ENCODE data around the gene PTP4A2.

Gene PTP4A2

GRCh38 chr1:31874942-31875341, 63.2 kb downstream of the PTP4A2 start:
- TF ChIP-seq GATA2 (IDR thresholded peaks at IDR 0.05; ENCODE audit: low read depth, low read length): no peak
- TF ChIP-seq GATA3 (IDR thresholded peaks at IDR 0.05; ENCODE audit: low read depth, low read length): no peak

- no peak for TF ChIP-seq GATA2 (IDR thresholded peaks at IDR 0.05; ENCODE audit: low read depth, low read length)
- TF ChIP-seq GATA3 (IDR thresholded peaks at IDR 0.05; ENCODE audit: low read depth, low read length): no peak
Observed at GRCh38 chr1:31872658-31873636, 65.2 kb downstream of the PTP4A2 start.

- no peak for TF ChIP-seq GATA3 (IDR thresholded peaks at IDR 0.05; ENCODE audit: low read depth, low read length)
- no peak for TF ChIP-seq GATA2 (IDR thresholded peaks at IDR 0.05; ENCODE audit: low read depth, low read length)
Observed at GRCh38 chr1:31871703-31872102, 66.5 kb downstream of the PTP4A2 start.

- TF ChIP-seq GATA2 (IDR thresholded peaks at IDR 0.05; ENCODE audit: low read depth, low read length) (no peak), GATA3 (IDR thresholded peaks at IDR 0.05; ENCODE audit: low read depth, low read length) (no peak)
Observed at GRCh38 chr1:31870086-31870736, 68.0 kb downstream of the PTP4A2 start.

- no peak for TF ChIP-seq GATA2 (IDR thresholded peaks at IDR 0.05; ENCODE audit: low read depth, low read length)
Observed at GRCh38 chr1:31869449-31869848, 68.7 kb downstream of the PTP4A2 start.

- TF ChIP-seq GATA2 (IDR thresholded peaks at IDR 0.05; ENCODE audit: low read depth, low read length): no peak
- no peak for TF ChIP-seq GATA3 (IDR thresholded peaks at IDR 0.05; ENCODE audit: low read depth, low read length)
Observed at GRCh38 chr1:31868862-31869261, 69.3 kb downstream of the PTP4A2 start.

- TF ChIP-seq GATA3 (IDR thresholded peaks at IDR 0.05; ENCODE audit: low read depth, low read length) (no peak), GATA2 (IDR thresholded peaks at IDR 0.05; ENCODE audit: low read depth, low read length) (no peak)
Observed at GRCh38 chr1:31867546-31867945, 70.6 kb downstream of the PTP4A2 start.

GRCh38 chr1:31866450-31867032, 71.6 kb downstream of the PTP4A2 start:
- TF ChIP-seq GATA2 (IDR thresholded peaks at IDR 0.05; ENCODE audit: low read depth, low read length): no peak

GRCh38 chr1:31865728-31866449, 72.3 kb downstream of the PTP4A2 start:
- no peak for TF ChIP-seq GATA2 (IDR thresholded peaks at IDR 0.05; ENCODE audit: low read depth, low read length)
- TF ChIP-seq GATA3 (IDR thresholded peaks at IDR 0.05; ENCODE audit: low read depth, low read length): no peak

GRCh38 chr1:31862071-31862470, 76.1 kb downstream of the PTP4A2 start:
- TF ChIP-seq GATA3 (IDR thresholded peaks at IDR 0.05; ENCODE audit: low read depth, low read length) (no peak), GATA2 (IDR thresholded peaks at IDR 0.05; ENCODE audit: low read depth, low read length) (no peak)

GRCh38 chr1:31861346-31861745, 76.8 kb downstream of the PTP4A2 start:
- no peak for TF ChIP-seq GATA2 (IDR thresholded peaks at IDR 0.05; ENCODE audit: low read depth, low read length)
- no peak for TF ChIP-seq GATA3 (IDR thresholded peaks at IDR 0.05; ENCODE audit: low read depth, low read length)

- no peak for TF ChIP-seq GATA2 (IDR thresholded peaks at IDR 0.05; ENCODE audit: low read depth, low read length)
- TF ChIP-seq GATA3 (IDR thresholded peaks at IDR 0.05; ENCODE audit: low read depth, low read length): no peak
Observed at GRCh38 chr1:31860581-31860980, 77.6 kb downstream of the PTP4A2 start.

GRCh38 chr1:31859719-31860118, 78.4 kb downstream of the PTP4A2 start:
- no peak for TF ChIP-seq GATA3 (IDR thresholded peaks at IDR 0.05; ENCODE audit: low read depth, low read length)
- TF ChIP-seq GATA2 (IDR thresholded peaks at IDR 0.05; ENCODE audit: low read depth, low read length): no peak

- no peak for TF ChIP-seq GATA2 (IDR thresholded peaks at IDR 0.05; ENCODE audit: low read depth, low read length)
- TF ChIP-seq GATA3 (IDR thresholded peaks at IDR 0.05; ENCODE audit: low read depth, low read length): no peak
Observed at GRCh38 chr1:31859044-31859443, 79.1 kb downstream of the PTP4A2 start.
